Testis (tissue), 3 donors: ENCODE results near the gene TMSB10. TPM values are rescaled to one million over a fixed set of nuclear protein-coding genes. Genes with fewer than 3 reads are reported as not detected.

ENCODE experiments used
- DNase-seq: peaks from one replicate; pipeline ENCODE4 v3.0.0-alpha.2; 2019
- H3K27ac ChIP-seq, 2 donors: fragments of 200-600 bp; sonication (generic); one replicate each; pipeline ENCODE4 v1.5.1; 2019
- H3K27me3 ChIP-seq: fragments of 200-600 bp; sonication (generic); one replicate; pipeline ENCODE4 v1.5.1; 2019
- H3K36me3 ChIP-seq: fragments of 200-600 bp; sonication (generic); one replicate; pipeline ENCODE4 v1.5.1; 2017; ENCODE audit warnings: low read depth; ENCODE audit errors: missing control alignments
- H3K4me1 ChIP-seq: fragments of 200-600 bp; sonication (generic); one replicate; pipeline ENCODE4 v1.5.1; 2019
- H3K4me3 ChIP-seq, 2 donors: fragments of 200-600 bp; sonication (generic); one replicate each; pipeline ENCODE4 v1.5.1; 2017 to 2019
- H3K9me3 ChIP-seq: fragments of 200-600 bp; sonication (generic); one replicate; pipeline ENCODE4 v1.5.1; 2017
- CTCF ChIP-seq, 3 experiments: fragments of 450-650 bp in 2 of 3; fragments of 200-600 bp in 1 of 3; sonication (generic) in 1 of 3; IDR thresholded peaks; one replicate each; pipeline ENCODE4 v1.5.1; 2016 to 2019; ENCODE audit warnings: antibody characterized with exemption in 3 of 3, mild to moderate bottlenecking in 2 of 3, moderate library complexity in 1 of 3
- POLR2A ChIP-seq: fragments of 450-650 bp; IDR thresholded peaks from one replicate; pipeline ENCODE4 v1.6.1; 2017; ENCODE audit warnings: antibody characterized with exemption, mild to moderate bottlenecking, moderate library complexity
- WGBS, 2 donors: methylation state at CpG; one replicate each; pipeline ENCODE4 v1.1.5; 2018; 5-methylcytosine and 5-hydroxymethylcytosine counted together
- intact Hi-C: fragments of 100-400 bp; cut with DNase I; formaldehyde crosslinking; loops from one replicate; pipeline ENCODE4 v1.15.1; 2023; ENCODE audit warnings: low total_unique reads
- polyA plus RNA-seq: library from polyadenylated mRNA; stranded (reverse); fragments of 350-450 nt; fragmentation: Illumina TruSeq; extraction: RNeasy Lipid Tissue Mini Kit (QIAGEN cat#74804); gene quantifications from one replicate; pipeline ENCODE4 v1.2.3, GENCODE V29; 2014; ENCODE audit warnings: low read depth, low replicate concordance; ENCODE audit not compliant: insufficient read depth
- total RNA-seq, 2 donors: library from RNA; depleted of rRNA; stranded (reverse); fragments of >200 nt; gene quantifications; one replicate each; pipeline ENCODE4 v1.2.3, GENCODE V29; 2016

TMSB10 gene
- total and polyA plus RNA-seq, 3 donors from 2014 or later = 1,824 to 3,571 (median 2,819) TPM

- DNase-seq = no peak
- no peak overlapping the region for H3K4me3 ChIP-seq
- no peak for TF ChIP-seq CTCF (IDR thresholded peaks at IDR 0.05)
- no peak for TF ChIP-seq POLR2A
- H3K27ac ChIP-seq = peak overlapping the region in 1 of 2 donors; percentile 32
- WGBS, 2 donors = 46 to 48% methylated on average over 6 of the region's 6 CpGs
- H3K9me3 ChIP-seq = no peaks in the 10 kb centered on the region
- no peaks in the 10 kb centered on the region for H3K27me3 ChIP-seq
- intact Hi-C loops = no loop called here
- H3K4me1 ChIP-seq = peaks cover 7% of the 10 kb centered on the region
- H3K36me3 ChIP-seq = no peaks in the 10 kb centered on the region
These were observed 16.8 kb upstream of the TMSB10 start for GRCh38 chr2:84888401-84889276.

- intact Hi-C loops = no loop called here
- WGBS, 2 donors = 86 to 91% methylated on average over 2 of the region's 2 CpGs
- Histone ChIP-seq H3K36me3 (no peaks in the 10 kb centered on the region), H3K9me3 (no peaks in the 10 kb centered on the region), H3K27ac (peak overlapping the region in 1 of 2 donors; percentile 32), H3K4me1 (peaks cover 7% of the 10 kb centered on the region), H3K27me3 (no peaks in the 10 kb centered on the region), H3K4me3 (no peak overlapping the region)
- TF ChIP-seq CTCF (IDR thresholded peaks at IDR 0.05) = no peak
- DNase-seq = no peak
These were observed 16.1 kb upstream of the TMSB10 start for GRCh38 chr2:84889332-84889731.

GRCh38 chr2:84891355-84892010 is 14.0 kb upstream of the TMSB10 start:
- H3K4me1 ChIP-seq = peaks cover 15% of the 10 kb centered on the region
- no peaks in the 10 kb centered on the region for H3K9me3 ChIP-seq
- H3K27me3 ChIP-seq = no peaks in the 10 kb centered on the region
- H3K4me3 ChIP-seq = no peak overlapping the region
- TF ChIP-seq CTCF (IDR thresholded peaks at IDR 0.05) (no peak), POLR2A (no peak)
- DNase-seq = no peak
- H3K27ac ChIP-seq = no peak overlapping the region
- no peaks in the 10 kb centered on the region for H3K36me3 ChIP-seq
- WGBS, 2 donors = 75 to 93% methylated on average over 12 of the region's 12 CpGs
- intact Hi-C loops = no loop called here

- H3K27ac ChIP-seq = peak overlapping the region in 1 of 2 donors; percentile 36
- WGBS, 2 donors = 89 to 91% methylated on average over 6 of the region's 6 CpGs
- peaks cover 12% of the 10 kb centered on the region for H3K4me1 ChIP-seq
- no peak overlapping the region for H3K4me3 ChIP-seq
- no peaks in the 10 kb centered on the region for H3K36me3 ChIP-seq
- no peaks in the 10 kb centered on the region for H3K27me3 ChIP-seq
- DNase-seq = no peak
- no peaks in the 10 kb centered on the region for H3K9me3 ChIP-seq
- intact Hi-C loops = no loop called here
- no peak for TF ChIP-seq POLR2A
- no peak for TF ChIP-seq CTCF (IDR thresholded peaks at IDR 0.05)
These were observed 11.3 kb upstream of the TMSB10 start for GRCh38 chr2:84894131-84894586.
